H1 (cell line): ENCODE results near the gene PPFIA2. TPM values are rescaled to one million over a fixed set of nuclear protein-coding genes. Genes with fewer than 3 reads are reported as not detected.

Experiments
- CTCF ChIA-PET: fragments of 300-600 bp; sonication (Branson Sonifier 250); formaldehyde crosslinking; loops from one replicate; lab custom pipeline; 2021; ENCODE audit not compliant: partially characterized antibody; lab: Charles Lee
- POLR2A ChIA-PET: fragments of 300-600 bp; sonication (Branson Sonifier 250); formaldehyde crosslinking; loops from one replicate; lab custom pipeline; 2021; ENCODE audit warnings: inconsistent platforms; ENCODE audit not compliant: partially characterized antibody; lab: Charles Lee
- DNase-seq, 2 experiments: peaks; one replicate each; pipeline versions ENCODE4 v3.0.0 to v3.0.0-alpha.2; 2010 to 2022; ENCODE audit warnings: low spot score in 2 of 2, low read depth in 1 of 2, mixed read lengths in 1 of 2
- FAIRE-seq: peaks from 2 replicates; lab custom pipeline; 2011; peaks lifted over from hg19 to GRCh38; lab: Jason Lieb, UNC
- H2AFZ ChIP-seq: 2 replicates; pipeline ENCODE4 v1.8.1; 2012; ENCODE audit warnings: low read length, inconsistent platforms
- H2AK5ac ChIP-seq: 2 replicates; pipeline ENCODE4 v1.6.1; 2013; ENCODE audit warnings: low read depth, low read length
- H2BK120ac ChIP-seq: replicated peaks from 2 replicates; pipeline ENCODE3; 2013; ENCODE audit warnings: low read depth, low read length, inconsistent platforms
- H2BK12ac ChIP-seq: 2 replicates; pipeline ENCODE4 v1.6.1; 2013; ENCODE audit warnings: low read depth, low read length
- H2BK15ac ChIP-seq: 2 replicates; pipeline ENCODE4 v1.6.1; 2013; ENCODE audit warnings: low read length
- H2BK20ac ChIP-seq: 2 replicates; pipeline ENCODE4 v1.6.1; 2013; ENCODE audit warnings: low read length
- H2BK5ac ChIP-seq: 2 replicates; pipeline ENCODE4 v1.6.1; 2013; ENCODE audit warnings: low read depth, low read length
- H3K14ac ChIP-seq: 2 replicates; pipeline ENCODE4 v1.6.1; 2013; ENCODE audit warnings: inconsistent platforms; ENCODE audit not compliant: insufficient read length
- H3K18ac ChIP-seq: 2 replicates; pipeline ENCODE4 v1.6.1; 2013; ENCODE audit warnings: low read length; ENCODE audit errors: extremely low read depth
- H3K23ac ChIP-seq: 2 replicates; pipeline ENCODE4 v1.6.1; 2013; ENCODE audit warnings: inconsistent platforms; ENCODE audit not compliant: insufficient read length
- H3K23me2 ChIP-seq: 2 replicates; pipeline ENCODE4 v1.6.1; 2013; ENCODE audit warnings: low read depth, low read length
- H3K27ac ChIP-seq: 2 replicates; pipeline ENCODE4 v1.6.1; 2011; ENCODE audit warnings: low read depth, low read length, inconsistent platforms
- H3K27me3 ChIP-seq, 4 experiments: replicated peaks in 1 of 4; 1 replicate in 1 of 4; 2 replicates in 3 of 4; pipeline versions ENCODE4 v1.6.1 to v1.8.1; 2011 to 2013; ENCODE audit warnings: low read length in 3 of 4, mild to moderate bottlenecking in 3 of 4, inconsistent platforms in 2 of 4, mixed read lengths in 2 of 4, moderate library complexity in 1 of 4; ENCODE audit not compliant: control insufficient read depth in 3 of 4, insufficient read depth in 3 of 4; ENCODE audit errors: extremely low read depth in 1 of 4
- H3K36me3 ChIP-seq, 4 experiments: 2 replicates each; pipeline versions ENCODE4 v1.6.1 to v1.8.1; 2011 to 2013; ENCODE audit warnings: mild to moderate bottlenecking in 4 of 4, low read length in 3 of 4, moderate library complexity in 2 of 4, control low read depth in 1 of 4, inconsistent platforms in 1 of 4; ENCODE audit not compliant: insufficient read depth in 4 of 4, control insufficient read depth in 2 of 4
- H3K4ac ChIP-seq: replicated peaks from 2 replicates; pipeline ENCODE3; 2013; ENCODE audit warnings: low read length, low read depth, mixed read lengths, inconsistent platforms; ENCODE audit not compliant: insufficient read length
- H3K4me1 ChIP-seq, 4 experiments: replicated peaks in 1 of 4; 1 replicate in 1 of 4; 2 replicates in 3 of 4; pipeline versions ENCODE4 v1.6.1 to v1.8.1; 2011 to 2013; ENCODE audit warnings: low read length in 3 of 4, inconsistent platforms in 2 of 4, mixed read lengths in 1 of 4; ENCODE audit not compliant: insufficient read depth in 4 of 4, control insufficient read depth in 3 of 4
- H3K4me2 ChIP-seq, 2 experiments: 2 replicates each; pipeline versions ENCODE4 v1.6.1 to v1.8.1; 2011 to 2013; ENCODE audit warnings: low read depth in 2 of 2, low read length in 2 of 2, control low read depth in 1 of 2, inconsistent platforms in 1 of 2, mild to moderate bottlenecking in 1 of 2; ENCODE audit not compliant: insufficient read depth in 1 of 2
- H3K4me3 ChIP-seq, 4 experiments: fragments of 200-600, 300-600 bp in 1 of 4; sonication (generic), shearing (Covaris generic), sonication (Bioruptor Twin) in 1 of 4; 2 replicates each; pipeline versions ENCODE4 v1.5.1 to v1.8.1; 2011 to 2016; ENCODE audit warnings: low read length in 4 of 4, low read depth in 3 of 4, control low read depth in 2 of 4, inconsistent platforms in 2 of 4, mild to moderate bottlenecking in 2 of 4, mixed read lengths in 1 of 4, moderate library complexity in 1 of 4; ENCODE audit not compliant: insufficient read depth in 2 of 4; ENCODE audit errors: extremely low read depth in 1 of 4
- H3K56ac ChIP-seq: replicated peaks from 2 replicates; pipeline ENCODE3; 2013; ENCODE audit warnings: low read depth, mild to moderate bottlenecking, mixed read lengths, low read length, inconsistent platforms; ENCODE audit not compliant: insufficient read length
- H3K79me1 ChIP-seq: 2 replicates; pipeline ENCODE4 v1.6.1; 2013; ENCODE audit warnings: low read depth, low read length, control low read depth
- H3K79me2 ChIP-seq, 2 experiments: 2 replicates each; pipeline versions ENCODE4 v1.6.1 to v1.8.1; 2012 to 2013; ENCODE audit warnings: low read length in 2 of 2, mild to moderate bottlenecking in 2 of 2, inconsistent platforms in 1 of 2; ENCODE audit not compliant: insufficient read depth in 2 of 2, control insufficient read depth in 1 of 2
- H3K9ac ChIP-seq, 4 experiments: replicated peaks in 1 of 4; 1 replicate in 1 of 4; 2 replicates in 3 of 4; pipeline versions ENCODE4 v1.6.1 to v1.8.1; 2011 to 2013; ENCODE audit warnings: low read depth in 3 of 4, low read length in 3 of 4, control low read depth in 2 of 4, mild to moderate bottlenecking in 2 of 4, moderate library complexity in 2 of 4, inconsistent platforms in 1 of 4; ENCODE audit errors: extremely low read depth in 1 of 4
- H3K9me3 ChIP-seq, 2 experiments: 2 replicates each; pipeline versions ENCODE4 v1.6.1 to v1.8.1; 2012 to 2013; ENCODE audit warnings: mild to moderate bottlenecking in 2 of 2, moderate library complexity in 2 of 2, control low read depth in 1 of 2, inconsistent platforms in 1 of 2, low read depth in 1 of 2, low read length in 1 of 2, mixed read lengths in 1 of 2; ENCODE audit not compliant: insufficient read depth in 2 of 2
- H4K20me1 ChIP-seq, 2 experiments: replicated peaks in 1 of 2; 2 replicates each; pipeline versions ENCODE3 to v1.8.1; 2011 to 2013; ENCODE audit warnings: inconsistent platforms in 2 of 2, low read length in 2 of 2, mild to moderate bottlenecking in 1 of 2; ENCODE audit not compliant: insufficient read depth in 2 of 2, control insufficient read depth in 1 of 2
- H4K5ac ChIP-seq: 2 replicates; pipeline ENCODE4 v1.6.1; 2013; ENCODE audit warnings: low read length, low read depth, mixed read lengths, inconsistent platforms; ENCODE audit not compliant: insufficient read length
- H4K8ac ChIP-seq: 2 replicates; pipeline ENCODE4 v1.8.0; 2013; ENCODE audit warnings: mild to moderate bottlenecking, moderate library complexity, low read length, inconsistent platforms; ENCODE audit not compliant: insufficient read depth; ENCODE audit errors: extremely low read depth
- H4K91ac ChIP-seq: replicated peaks from 2 replicates; pipeline ENCODE3; 2013; ENCODE audit warnings: low read length, mixed read lengths, inconsistent platforms; ENCODE audit not compliant: insufficient read length
- BCL11A ChIP-seq, 2 experiments: IDR thresholded peaks; one replicate each; pipeline ENCODE4 v1.6.1; 2011; ENCODE audit warnings: low read depth in 2 of 2, low read length in 2 of 2, mild to moderate bottlenecking in 2 of 2
- BRCA1 ChIP-seq: IDR thresholded peaks from 2 replicates; pipeline ENCODE4 v1.6.1; 2012; ENCODE audit warnings: low read depth, low read length, improper control_type of control experiment
- CBX8 ChIP-seq: fragments of 300-800, 300-1000 bp; sonication (generic); IDR thresholded peaks from 2 replicates; pipeline ENCODE4 v1.7.1; 2016; ENCODE audit warnings: low read depth, low read length, borderline replicate concordance
- CTCF ChIP-seq, 3 experiments: IDR thresholded peaks; 1 replicate in 2 of 3; 2 replicates in 1 of 3; pipeline versions ENCODE4 v1.5.1 to v1.6.1; 2011; ENCODE audit warnings: low read length in 3 of 3, mild to moderate bottlenecking in 3 of 3, inconsistent platforms in 2 of 3, low read depth in 1 of 3, moderate library complexity in 1 of 3; ENCODE audit not compliant: insufficient read depth in 1 of 3; ENCODE audit errors: control extremely low read depth in 1 of 3
- FOSL1 ChIP-seq: IDR thresholded peaks from 2 replicates; pipeline ENCODE4 v1.6.1; 2011; ENCODE audit warnings: mild to moderate bottlenecking, low read depth, low read length, moderate library complexity; ENCODE audit not compliant: insufficient read depth
- MAFK ChIP-seq: IDR thresholded peaks from 2 replicates; pipeline ENCODE4 v1.6.1; 2012; ENCODE audit warnings: low read depth, mild to moderate bottlenecking, improper control_type of control experiment, low read length
- POLR2A ChIP-seq, 2 experiments: IDR thresholded peaks; 1 replicate in 1 of 2; 2 replicates in 1 of 2; pipeline ENCODE4 v1.6.1; 2011; ENCODE audit warnings: low read depth in 2 of 2, low read length in 2 of 2, mild to moderate bottlenecking in 2 of 2; ENCODE audit errors: control extremely low read depth in 1 of 2
- POLR2AphosphoS5 ChIP-seq: IDR thresholded peaks from 2 replicates; pipeline ENCODE4 v1.6.1; 2011; ENCODE audit warnings: low read depth, low read length
- SAP30 ChIP-seq: fragments of 300-600 bp; sonication (generic); IDR thresholded peaks from 2 replicates; pipeline ENCODE4 v1.7.1; 2012; ENCODE audit warnings: low read length, moderate library complexity, mild to moderate bottlenecking, inconsistent platforms; ENCODE audit not compliant: insufficient read depth, insufficient replicate concordance
- SIN3A ChIP-seq, 2 experiments: IDR thresholded peaks in 1 of 2; conservative IDR thresholded peaks in 1 of 2; 2 replicates each; pipeline ENCODE4 v1.6.1; 2011 to 2012; ENCODE audit warnings: low read length in 2 of 2, improper control_type of control experiment in 1 of 2, low read depth in 1 of 2, mild to moderate bottlenecking in 1 of 2
- SIRT6 ChIP-seq: IDR thresholded peaks from one replicate; pipeline ENCODE4 v1.7.1; 2012; ENCODE audit warnings: low read length, inconsistent platforms
- SP1 ChIP-seq: IDR thresholded peaks from 2 replicates; pipeline ENCODE4 v1.6.1; 2011; ENCODE audit warnings: low read depth, low read length
- TBP ChIP-seq: IDR thresholded peaks from 2 replicates; pipeline ENCODE4 v1.6.1; 2011; ENCODE audit warnings: low read depth, low read length, improper control_type of control experiment
- WGBS, 2 experiments: shearing (Covaris generic) in 1 of 2; methylation state at CpG; one replicate each; pipeline versions ENCODE4 v1.1.6 to v1.1.7; 2013 to 2015; ENCODE audit warnings: low lambda C conversion rate in 2 of 2, mixed read lengths in 2 of 2, inconsistent platforms in 1 of 2, low coverage in 1 of 2, missing lambda C conversion rate in 1 of 2; ENCODE audit not compliant: insufficient replicate concordance in 2 of 2, insufficient coverage in 1 of 2, insufficient read length in 1 of 2; ENCODE audit errors: extremely low coverage in 1 of 2, missing lambda C conversion rate in 1 of 2; 5-methylcytosine and 5-hydroxymethylcytosine counted together
- polyA plus RNA-seq, 7 experiments: library from polyadenylated mRNA; depleted of rRNA in 3 of 7; stranded (reverse) in 5 of 7; unstranded in 2 of 7; fragments of >200 nt in 5 of 7; fragments of 200-250 nt in 2 of 7; gene quantifications; 1 replicate in 5 of 7; 2 replicates in 1 of 7; 4 replicates in 1 of 7; pipeline versions ENCODE4 v1.2.1 to v1.2.3, GENCODE V29; 2011 to 2013; ENCODE audit warnings: missing spikeins in 2 of 7, mixed read lengths in 2 of 7
- total RNA-seq: library from RNA; stranded (reverse); fragmentation: NEBNext Ultra II Directional; extraction: Animal tissue kit (Norgen Biotek cat#: 25700); gene quantifications from 2 replicates; pipeline ENCODE4 v1.2.1, GENCODE V29; 2021

PPFIA2 gene
- total and polyA plus RNA-seq, 2 of the 8 experiments (the other 6 are each of a cell fraction or from before 2014, with no cell fraction given) = 1.2 to 1.8 TPM

DNA sequence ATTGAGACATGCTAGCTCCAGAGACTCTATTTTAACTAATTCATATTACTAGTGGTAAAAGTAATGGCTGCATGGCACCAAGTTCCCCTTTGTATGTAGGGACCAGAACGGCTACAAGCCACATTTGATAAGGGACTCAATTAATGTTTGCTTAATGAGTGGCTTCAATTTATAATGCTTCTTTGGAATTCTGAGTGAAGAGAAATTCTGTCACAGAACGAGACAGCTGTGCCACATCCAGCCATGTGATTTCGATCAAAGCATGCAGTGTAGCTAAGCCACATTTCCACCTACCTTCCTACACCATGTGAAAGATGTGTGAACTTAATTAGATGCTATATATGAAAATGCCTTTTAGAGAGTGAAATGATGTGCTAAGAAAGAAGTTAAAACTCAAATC, 463.9 kb downstream of the PPFIA2 start:
- no peaks in the 10 kb centered on the region for H3K36me3 ChIP-seq
- H3K79me2 ChIP-seq = no peaks in the 10 kb centered on the region
- no peak overlapping the region for H3K27ac ChIP-seq
- no peaks in the 10 kb centered on the region for H3K4me1 ChIP-seq
- no peak overlapping the region for H2BK20ac ChIP-seq
- H3K4me3 ChIP-seq = no peak overlapping the region
- no peak overlapping the region for H4K8ac ChIP-seq
- no peak overlapping the region for H3K23ac ChIP-seq
- no peak overlapping the region for H2BK120ac ChIP-seq
- H2AK5ac ChIP-seq = no peak overlapping the region
- no peaks in the 10 kb centered on the region for H3K27me3 ChIP-seq
- H3K14ac ChIP-seq = no peak overlapping the region
- no peaks in the 10 kb centered on the region for H3K9me3 ChIP-seq
- 93% methylated on average over 3 of the region's 3 CpGs; no CpG with 5 or more reads in 1 of the 2 experiments for WGBS, 2 experiments
- no peak overlapping the region for H3K56ac ChIP-seq
- POLR2A ChIA-PET = no interaction called here
- H3K4me2 ChIP-seq = no peak overlapping the region
- H4K5ac ChIP-seq = no peak overlapping the region
- H4K20me1 ChIP-seq = no peaks in the 10 kb centered on the region
- H2AFZ ChIP-seq = no peak overlapping the region
- H3K4ac ChIP-seq = no peak overlapping the region
- no peak overlapping the region for H2BK12ac ChIP-seq
- CTCF ChIA-PET = interaction anchor here (1.1 to 1.2 kb wide), 2 partner anchors 12 to 37 kb away, joined by 3 read pairs; no protein-coding TSS in a partner anchor
- H4K91ac ChIP-seq = no peak overlapping the region
- no peak overlapping the region for H3K18ac ChIP-seq
- H3K79me1 ChIP-seq = no peaks in the 10 kb centered on the region
- no peak for FAIRE-seq
- no peak overlapping the region for H2BK5ac ChIP-seq
- H2BK15ac ChIP-seq = no peak overlapping the region
- H3K9ac ChIP-seq = no peak overlapping the region
- no peaks in the 10 kb centered on the region for H3K23me2 ChIP-seq
- DNase-seq = no peak
- no peak for TF ChIP-seq MAFK
- TF ChIP-seq SIRT6 = no peak
- TF ChIP-seq SP1 = no peak
- no peak for TF ChIP-seq CTCF (IDR thresholded peaks at IDR 0.05; ENCODE audit: control extremely low read depth in 1 of 3, insufficient read depth in 1 of 3, low read depth in 1 of 3, low read length in 3 of 3)
- no peak for TF ChIP-seq SIN3A (conservative IDR thresholded peaks at IDR 0.05 in 1 of 2, IDR thresholded peaks at IDR 0.05 in 1 of 2; ENCODE audit: low read depth in 1 of 2, low read length in 2 of 2)
- TF ChIP-seq POLR2AphosphoS5 = no peak
- TF ChIP-seq FOSL1 = no peak
- TF ChIP-seq BCL11A (IDR thresholded peaks at IDR 0.05; ENCODE audit: low read depth in 2 of 2, low read length in 2 of 2) = no peak
- TF ChIP-seq CBX8 = no peak
- TF ChIP-seq TBP = no peak
- TF ChIP-seq BRCA1 = no peak
- TF ChIP-seq SAP30 = no peak
- no peak for TF ChIP-seq POLR2A (IDR thresholded peaks at IDR 0.05; ENCODE audit: control extremely low read depth in 1 of 2, low read depth in 2 of 2, low read length in 2 of 2)
